CD4-positive, CD25-positive, alpha-beta regulatory T cell (primary cell): ENCODE measurements around the gene RAB3IL1. TPM values are rescaled to one million over a fixed set of nuclear protein-coding genes. Genes with fewer than 3 reads are reported as not detected.
"Not testable (repeated sequence)": the region's sequence is repeated elsewhere in the genome, so short reads cannot be mapped to it uniquely, and the experiment has no call there.

ENCODE experiments used
- ATAC-seq, 2 donors: fragments of 150-1000 bp; cut with Tn5 transposase; one replicate each; pipeline ENCODE4 v1.10.0; 2021; ENCODE audit warnings: low read depth in 2 of 2, moderate number of reproducible peaks in 2 of 2, moderate library complexity in 1 of 2
- DNase-seq, 3 donors: peaks; one replicate each; pipeline versions ENCODE4 v3.0.0 to v3.0.0-alpha.2; 2012 to 2022; ENCODE audit warnings: mixed read lengths in 1 of 3
- H3K27ac ChIP-seq: one replicate; pipeline ENCODE4 v1.7.0; 2013; ENCODE audit warnings: mild to moderate bottlenecking, low read length; ENCODE audit not compliant: insufficient read depth, poor library complexity, severe bottlenecking
- H3K27me3 ChIP-seq: one replicate; pipeline ENCODE4 v1.7.0; 2013; ENCODE audit warnings: low read length; ENCODE audit not compliant: control insufficient read depth, insufficient read depth
- H3K36me3 ChIP-seq: one replicate; pipeline ENCODE4 v1.7.0; 2013; ENCODE audit warnings: mild to moderate bottlenecking, low read length, moderate library complexity; ENCODE audit not compliant: control insufficient read depth, insufficient read depth
- H3K4me1 ChIP-seq: 2 replicates; pipeline ENCODE4 v1.7.0; 2013; ENCODE audit warnings: mild to moderate bottlenecking, low read length; ENCODE audit not compliant: insufficient read depth, control insufficient read depth, poor library complexity, severe bottlenecking
- H3K4me3 ChIP-seq: one replicate; pipeline ENCODE4 v1.7.0; 2013; ENCODE audit warnings: low read depth, mild to moderate bottlenecking, low read length, moderate library complexity
- H3K9me3 ChIP-seq, 2 experiments: 1 replicate in 1 of 2; 2 replicates in 1 of 2; pipeline ENCODE4 v1.7.0; 2013; ENCODE audit warnings: low read length in 2 of 2, mild to moderate bottlenecking in 1 of 2, moderate library complexity in 1 of 2; ENCODE audit not compliant: control insufficient read depth in 2 of 2
- H3K27ac Mint-ChIP-seq, 3 donors: one replicate each; pipeline ENCODE4 v1.8.0; 2020 to 2022; ENCODE audit warnings: mild to moderate bottlenecking in 3 of 3, mixed read lengths in 3 of 3, moderate library complexity in 2 of 3
- H3K27me3 Mint-ChIP-seq: one replicate; pipeline ENCODE4 v1.8.0; 2022; ENCODE audit warnings: mild to moderate bottlenecking, mixed read lengths
- H3K36me3 Mint-ChIP-seq: one replicate; pipeline ENCODE4 v1.8.0; 2020; ENCODE audit warnings: mixed read lengths
- H3K4me1 Mint-ChIP-seq, 4 donors: one replicate each; pipeline ENCODE4 v1.8.0; 2020 to 2022; ENCODE audit warnings: mixed read lengths in 4 of 4, mild to moderate bottlenecking in 1 of 4
- H3K4me3 Mint-ChIP-seq, 4 donors: one replicate each; pipeline ENCODE4 v1.8.0; 2020 to 2022; ENCODE audit warnings: mild to moderate bottlenecking in 4 of 4, mixed read lengths in 4 of 4, moderate library complexity in 3 of 4
- H3K9me3 Mint-ChIP-seq, 7 donors: one replicate each; pipeline ENCODE4 v1.8.0; 2020 to 2022; ENCODE audit warnings: mixed read lengths in 7 of 7, mild to moderate bottlenecking in 3 of 7, moderate library complexity in 2 of 7
- polyA plus RNA-seq, 4 donors: library from polyadenylated mRNA; unstranded; fragments of 300-500 nt; fragmentation: Illumina TruSeq; gene quantifications; one replicate each; pipeline ENCODE4 v1.2.3, GENCODE V29; 2021
- total RNA-seq: library from RNA; stranded (reverse); gene quantifications from one replicate; pipeline ENCODE4 v1.2.3, GENCODE V29; 2022

RAB3IL1 gene
- total and polyA plus RNA-seq, 5 donors from 2014 or later: not detected

DNA sequence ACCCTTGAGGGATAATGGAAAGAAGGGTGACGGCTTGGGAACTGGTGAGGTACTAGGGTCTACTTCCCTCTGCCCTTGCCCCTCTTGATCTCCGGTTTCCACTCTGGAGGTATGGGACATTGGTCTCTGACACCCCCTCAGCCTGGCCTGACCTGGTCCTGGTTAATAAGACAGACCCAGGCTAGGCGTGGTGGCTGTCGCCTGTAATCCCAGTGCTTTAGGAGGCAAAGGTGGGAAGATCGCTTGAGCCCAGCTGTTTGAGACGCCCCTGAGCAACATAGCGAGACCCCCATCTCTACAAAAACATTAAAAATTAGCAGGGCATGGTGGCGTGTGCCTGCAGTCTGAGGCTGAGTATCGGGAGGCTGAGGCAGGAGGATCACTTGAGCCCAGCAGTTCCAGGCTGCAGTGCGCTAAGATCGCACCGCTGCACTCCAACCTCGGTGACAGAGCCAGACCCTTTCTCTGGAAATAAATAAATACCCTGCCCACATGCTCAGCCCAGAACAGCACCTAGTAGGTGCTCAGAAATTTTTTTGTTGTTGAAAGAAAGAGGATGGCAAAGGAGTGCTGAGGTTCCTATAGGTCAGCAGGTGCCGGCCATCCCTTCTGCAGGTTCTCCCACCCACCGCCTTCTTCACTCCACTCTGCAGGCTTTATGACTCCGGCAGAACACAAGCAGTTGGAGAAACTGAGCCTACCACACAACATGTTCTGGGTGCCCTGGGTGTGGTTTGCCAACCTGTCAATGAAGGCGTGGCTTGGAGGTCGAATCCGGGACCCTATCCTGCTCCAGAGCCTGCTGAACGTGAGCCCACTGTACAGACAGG, 39.0 kb upstream of the RAB3IL1 start:
- no peak overlapping the region for H3K27ac ChIP-seq
- H3K9me3 ChIP-seq: no peaks in the 10 kb centered on the region
- peak overlapping the region in 1 of 4 donors; percentile 52 for H3K4me3 Mint-ChIP-seq
- H3K4me1 ChIP-seq: peaks cover 11% of the 10 kb centered on the region
- H3K4me1 Mint-ChIP-seq: peaks cover 0 to 11% (median 3%) of the 10 kb centered on the region in 4 donors
- H3K9me3 Mint-ChIP-seq: no peaks in the 10 kb centered on the region
- no peak overlapping the region for H3K4me3 ChIP-seq
- peaks cover 6% of the 10 kb centered on the region for H3K27me3 ChIP-seq
- H3K36me3 ChIP-seq: no peaks in the 10 kb centered on the region
- no peaks in the 10 kb centered on the region for H3K36me3 Mint-ChIP-seq
- ATAC-seq (no peak), DNase-seq (no peak)
- H3K27me3 Mint-ChIP-seq: peaks cover 24% of the 10 kb centered on the region
- H3K27ac Mint-ChIP-seq: peak overlapping the region in 1 of 3 donors; percentile 75

- Histone ChIP-seq H3K36me3 (no peaks in the 10 kb centered on the region), H3K27ac (no peak overlapping the region), H3K9me3 (no peaks in the 10 kb centered on the region), H3K4me1 (peaks cover 11% of the 10 kb centered on the region), H3K4me3 (no peak overlapping the region), H3K27me3 (peaks cover 6% of the 10 kb centered on the region)
- H3K9me3 Mint-ChIP-seq: no peaks in the 10 kb centered on the region
- no peaks in the 10 kb centered on the region for H3K36me3 Mint-ChIP-seq
- H3K4me3 Mint-ChIP-seq: peak overlapping the region in 2 of 4 donors; percentile 22 to 52
- peak overlapping the region in 1 of 3 donors; percentile 75 for H3K27ac Mint-ChIP-seq
- peaks cover 27% of the 10 kb centered on the region for H3K27me3 Mint-ChIP-seq
- H3K4me1 Mint-ChIP-seq: peaks cover 0 to 11% (median 3%) of the 10 kb centered on the region in 4 donors
- DNase-seq (peak in 2 of 3 donors; percentile 25 to 47), ATAC-seq (peak; percentile 52 to 71)
These were observed 38.2 kb upstream of the RAB3IL1 start for GRCh38 chr11:61955422-61956135.

DNA sequence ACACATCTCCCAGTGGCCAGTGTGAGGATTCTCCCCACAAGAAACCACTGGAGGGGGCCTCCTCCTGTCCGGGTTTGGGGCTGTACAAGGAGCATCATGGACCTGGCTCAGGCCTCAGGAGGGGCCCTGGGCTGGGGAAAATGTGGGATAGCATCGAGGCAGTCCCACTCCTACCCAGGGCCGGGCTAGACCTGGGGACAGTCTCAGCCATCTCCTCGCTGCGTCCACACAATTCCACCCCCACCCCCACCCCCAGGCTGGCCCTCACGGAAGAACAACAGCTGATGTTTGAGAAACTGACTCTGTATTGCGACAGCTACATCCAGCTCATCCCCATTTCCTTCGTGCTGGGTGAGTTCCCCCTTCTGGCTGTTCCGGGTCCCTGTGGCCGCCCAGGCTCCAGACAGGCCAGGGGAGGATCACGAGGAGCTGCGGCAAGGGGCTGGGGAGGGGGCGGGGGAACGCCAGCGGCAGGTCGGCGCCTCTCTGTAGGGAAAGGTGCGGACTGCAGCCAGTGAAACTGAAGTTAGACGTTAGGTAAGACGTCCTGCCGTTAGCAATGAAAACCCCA, 37.6 kb upstream of the RAB3IL1 start:
- Mint-ChIP-seq H3K4me1 (peaks cover 0 to 11% (median 3%) of the 10 kb centered on the region in 4 donors), H3K4me3 (peak overlapping the region in 2 of 4 donors; percentile 22 to 31), H3K36me3 (no peaks in the 10 kb centered on the region), H3K27ac (no peak overlapping the region), H3K27me3 (peaks cover 27% of the 10 kb centered on the region), H3K9me3 (no peaks in the 10 kb centered on the region)
- Histone ChIP-seq H3K27me3 (peaks cover 6% of the 10 kb centered on the region), H3K36me3 (no peaks in the 10 kb centered on the region), H3K9me3 (no peaks in the 10 kb centered on the region), H3K4me3 (no peak overlapping the region), H3K27ac (no peak overlapping the region), H3K4me1 (peaks cover 11% of the 10 kb centered on the region)
- DNase-seq: no peak
- peak; percentile 17 to 21 for ATAC-seq

DNA sequence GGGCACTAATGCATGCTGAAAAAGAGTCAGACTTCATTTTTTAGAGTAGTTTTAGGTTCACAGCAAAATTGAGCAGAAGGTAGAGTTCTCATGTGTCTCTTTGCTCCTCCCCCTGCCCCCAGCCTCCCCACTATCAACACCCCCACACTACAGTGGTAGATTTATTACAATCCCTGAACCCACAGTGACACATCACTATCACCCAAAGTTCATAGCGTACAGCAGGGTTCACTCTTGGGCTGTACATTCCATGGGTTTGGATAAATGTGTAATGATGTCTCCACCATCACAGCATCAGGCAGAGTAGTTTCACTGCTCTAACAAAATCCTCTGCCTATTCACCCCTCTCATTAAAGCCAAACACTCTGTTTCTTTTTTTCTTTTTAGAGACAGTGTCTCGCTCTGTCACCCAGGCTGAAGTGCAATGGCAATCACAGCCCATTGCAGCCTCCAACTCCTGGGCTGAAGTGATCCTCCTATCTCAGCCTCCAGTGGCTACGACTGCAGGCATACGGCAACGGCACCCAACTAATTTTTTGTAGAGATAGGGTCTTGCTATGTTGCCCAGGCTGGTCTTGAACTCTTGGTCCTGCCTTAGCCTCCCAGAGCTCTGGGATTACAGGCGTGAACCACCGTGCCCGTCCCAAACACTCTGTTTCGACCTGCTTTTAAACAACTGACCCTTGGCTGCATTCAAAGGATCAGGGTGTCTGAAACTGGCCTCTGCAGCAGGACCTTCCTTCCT, 36.9 kb upstream of the RAB3IL1 start:
- peaks cover 0 to 11% (median 3%) of the 10 kb centered on the region in 4 donors for H3K4me1 Mint-ChIP-seq
- Histone ChIP-seq H3K4me3 (no peak overlapping the region), H3K36me3 (no peaks in the 10 kb centered on the region), H3K27ac (no peak overlapping the region), H3K27me3 (peaks cover 6% of the 10 kb centered on the region), H3K4me1 (peaks cover 11% of the 10 kb centered on the region), H3K9me3 (no peaks in the 10 kb centered on the region)
- peak overlapping the region in 1 of 4 donors; percentile 11 for H3K4me3 Mint-ChIP-seq
- H3K9me3 Mint-ChIP-seq: no peaks in the 10 kb centered on the region
- DNase-seq (no peak), ATAC-seq (no peak)
- peaks cover 27% of the 10 kb centered on the region for H3K27me3 Mint-ChIP-seq
- no peak overlapping the region for H3K27ac Mint-ChIP-seq
- H3K36me3 Mint-ChIP-seq: no peaks in the 10 kb centered on the region

- ATAC-seq, H3K27ac Mint-ChIP-seq, H3K9me3 ChIP-seq, H3K36me3 ChIP-seq, DNase-seq, H3K9me3 Mint-ChIP-seq, H3K36me3 Mint-ChIP-seq, H3K4me3 ChIP-seq, H3K27me3 ChIP-seq, H3K27ac ChIP-seq: not testable (repeated sequence)
- H3K4me3 Mint-ChIP-seq: peak overlapping the region in 1 of 4 donors; percentile 11
- H3K4me1 Mint-ChIP-seq: peaks cover 0 to 11% (median 3%) of the 10 kb centered on the region in 4 donors
- H3K27me3 Mint-ChIP-seq: peaks cover 27% of the 10 kb centered on the region
- H3K4me1 ChIP-seq: peaks cover 11% of the 10 kb centered on the region
These were observed 36.3 kb upstream of the RAB3IL1 start for GRCh38 chr11:61953632-61954031.

DNA sequence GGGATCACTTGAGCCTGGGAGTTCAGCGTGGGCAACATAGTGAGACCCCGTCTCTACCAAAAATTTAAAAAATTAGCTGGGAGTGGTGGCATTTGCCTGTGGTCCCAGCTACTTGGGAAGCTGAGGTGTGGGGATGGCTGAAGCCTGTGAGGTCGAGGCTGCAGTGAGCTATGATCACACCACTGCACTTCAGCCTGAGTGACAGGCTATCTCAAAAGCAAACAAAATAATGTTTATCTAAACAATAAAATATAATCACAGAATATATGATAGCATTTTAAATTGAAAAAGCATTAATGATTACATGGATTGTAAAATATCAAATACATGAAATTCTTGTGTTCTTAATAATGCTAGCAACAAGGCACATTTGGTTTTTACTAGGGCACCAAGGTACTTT, 35.5 kb upstream of the RAB3IL1 start:
- peaks cover 28% of the 10 kb centered on the region for H3K27me3 Mint-ChIP-seq
- peaks cover 0 to 11% (median 3%) of the 10 kb centered on the region in 4 donors for H3K4me1 Mint-ChIP-seq
- Histone ChIP-seq H3K27ac (no peak overlapping the region), H3K4me1 (peaks cover 11% of the 10 kb centered on the region), H3K9me3 (no peaks in the 10 kb centered on the region), H3K27me3 (peaks cover 6% of the 10 kb centered on the region), H3K36me3 (no peaks in the 10 kb centered on the region), H3K4me3 (no peak overlapping the region)
- ATAC-seq: no peak
- H3K27ac Mint-ChIP-seq: no peak overlapping the region
- no peak for DNase-seq
- H3K4me3 Mint-ChIP-seq: no peak overlapping the region
- H3K9me3 Mint-ChIP-seq: no peaks in the 10 kb centered on the region
- H3K36me3 Mint-ChIP-seq: no peaks in the 10 kb centered on the region

- no peak overlapping the region for H3K27ac Mint-ChIP-seq
- no peaks in the 10 kb centered on the region for H3K36me3 Mint-ChIP-seq
- ATAC-seq: no peak
- peaks cover 6% of the 10 kb centered on the region for H3K27me3 ChIP-seq
- H3K9me3 ChIP-seq: no peaks in the 10 kb centered on the region
- peaks cover 11% of the 10 kb centered on the region for H3K4me1 ChIP-seq
- H3K27ac ChIP-seq: no peak overlapping the region
- H3K9me3 Mint-ChIP-seq: no peaks in the 10 kb centered on the region
- no peak for DNase-seq
- H3K4me3 Mint-ChIP-seq: no peak overlapping the region
- no peak overlapping the region for H3K4me3 ChIP-seq
- H3K4me1 Mint-ChIP-seq: peaks cover 0 to 11% (median 3%) of the 10 kb centered on the region in 4 donors
- no peaks in the 10 kb centered on the region for H3K36me3 ChIP-seq
- peaks cover 38% of the 10 kb centered on the region for H3K27me3 Mint-ChIP-seq
These were observed 34.2 kb upstream of the RAB3IL1 start for GRCh38 chr11:61951484-61952135.
